DMS153 (cell line): ENCODE measurements around the gene VTI1B.
"Not testable (repeated sequence)": the region's sequence is repeated elsewhere in the genome, so short reads cannot be mapped to it uniquely, and the experiment has no call there.

Source experiments
- DNase-seq: peaks from one replicate; lab custom pipeline; 2025; lab: John Stamatoyannopoulos, UW

The VTI1B gene

GRCh38 chr14:67630186-67630585, 44.2 kb downstream of the VTI1B start:
- no peak for DNase-seq

GRCh38 chr14:67627519-67627918, 46.9 kb downstream of the VTI1B start:
- no peak for DNase-seq

- DNase-seq = not testable (repeated sequence)
Observed at GRCh38 chr14:67626131-67626530, 48.3 kb downstream of the VTI1B start.

GRCh38 chr14:67623114-67623513, 51.3 kb downstream of the VTI1B start:
- DNase-seq = peak; percentile 67

GRCh38 chr14:67622675-67623074, 51.8 kb downstream of the VTI1B start:
- peak; percentile 63 for DNase-seq

GRCh38 chr14:67620217-67620785, 54.1 kb downstream of the VTI1B start:
- DNase-seq = peak; percentile 17

- DNase-seq = peak; percentile 95
Observed at GRCh38 chr14:67619446-67620216, 54.8 kb downstream of the VTI1B start, which contains the start of gene ARG2. ARG2 (plus strand) TSS chr14:67619920; CDS start chr14:67619978, 58 bp downstream.

- DNase-seq = peak; percentile 49
Observed at GRCh38 chr14:67618617-67619063, 55.8 kb downstream of the VTI1B start.

- no peak for DNase-seq
Observed at GRCh38 chr14:67610491-67610890, 63.9 kb downstream of the VTI1B start.

GRCh38 chr14:67609642-67610310, 64.7 kb downstream of the VTI1B start:
- no peak for DNase-seq

GRCh38 chr14:67607646-67608045, 66.8 kb downstream of the VTI1B start:
- DNase-seq = no peak

GRCh38 chr14:67602995-67603545, 71.4 kb downstream of the VTI1B start:
- DNase-seq = no peak

- DNase-seq = no peak
Observed at GRCh38 chr14:67602076-67602475, 72.4 kb downstream of the VTI1B start.

GRCh38 chr14:67600562-67600974, 73.9 kb downstream of the VTI1B start:
- DNase-seq = not testable (repeated sequence)

- DNase-seq = peak; percentile 82
Observed at GRCh38 chr14:67599698-67600561, 74.5 kb downstream of the VTI1B start, which contains the start of gene PIGH. PIGH (minus strand) TSS chr14:67600268; CDS start chr14:67600203, 65 bp downstream.
